Natural killer cell (primary cell): ENCODE measurements around the gene LYPD6. TPM values are rescaled to one million over a fixed set of nuclear protein-coding genes. Genes with fewer than 3 reads are reported as not detected.

Source experiments
- ATAC-seq, 3 donors: fragments of 150-1000 bp in 2 of 3; fragments of 200-7000 bp in 1 of 3; cut with Tn5 transposase; 1 replicate in 1 of 3; 2 replicates in 2 of 3; pipeline ENCODE4 v1.10.0; 2021; ENCODE audit warnings: mild to moderate bottlenecking in 2 of 3, moderate library complexity in 2 of 3
- DNase-seq, 2 donors: peaks; one replicate each; pipeline versions ENCODE4 v3.0.0 to v3.0.0-alpha.2; 2013 to 2021; ENCODE audit warnings: mixed read lengths in 1 of 2
- H3K27ac ChIP-seq: one replicate; pipeline ENCODE4 v1.5.1; 2013; ENCODE audit warnings: mild to moderate bottlenecking, low read length
- H3K27me3 ChIP-seq: one replicate; pipeline ENCODE4 v1.6.1; 2013; ENCODE audit warnings: low read length; ENCODE audit not compliant: control insufficient read depth, insufficient read depth
- H3K36me3 ChIP-seq: one replicate; pipeline ENCODE4 v1.6.1; 2013; ENCODE audit warnings: low read length; ENCODE audit not compliant: control insufficient read depth, insufficient read depth
- H3K4me1 ChIP-seq: one replicate; pipeline ENCODE4 v1.6.1; 2013; ENCODE audit warnings: low read length; ENCODE audit not compliant: control insufficient read depth, insufficient read depth
- H3K4me3 ChIP-seq: one replicate; pipeline ENCODE4 v1.5.1; 2013; ENCODE audit warnings: low read length
- H3K9me3 ChIP-seq: one replicate; pipeline ENCODE4 v1.6.1; 2013; ENCODE audit warnings: low read length; ENCODE audit not compliant: control insufficient read depth, insufficient read depth
- H3K27ac Mint-ChIP-seq, 2 donors: one replicate each; pipeline ENCODE4 v1.8.0; 2022; ENCODE audit warnings: mild to moderate bottlenecking in 2 of 2, mixed read lengths in 2 of 2, moderate library complexity in 1 of 2
- H3K27me3 Mint-ChIP-seq, 2 donors: one replicate each; pipeline ENCODE4 v1.8.0; 2022; ENCODE audit warnings: low read depth in 2 of 2, mixed read lengths in 2 of 2
- H3K36me3 Mint-ChIP-seq: one replicate; pipeline ENCODE4 v1.8.0; 2022; ENCODE audit warnings: mixed read lengths
- H3K4me1 Mint-ChIP-seq, 2 donors: one replicate each; pipeline ENCODE4 v1.8.0; 2022; ENCODE audit warnings: mixed read lengths in 2 of 2
- H3K4me3 Mint-ChIP-seq: one replicate; pipeline ENCODE4 v1.8.0; 2022; ENCODE audit warnings: mild to moderate bottlenecking, moderate library complexity, mixed read lengths
- H3K9me3 Mint-ChIP-seq, 2 donors: one replicate each; pipeline ENCODE4 v1.8.0; 2022; ENCODE audit warnings: mixed read lengths in 2 of 2
- CTCF ChIP-seq: fragments of 200-600 bp; IDR thresholded peaks from one replicate; pipeline ENCODE4 v1.8.0; 2022; ENCODE audit warnings: antibody characterized with exemption
- WGBS: methylation state at CpG from one replicate; pipeline ENCODE4 v1.1.7; 2013; ENCODE audit warnings: missing lambda C conversion rate; ENCODE audit not compliant: insufficient coverage; 5-methylcytosine and 5-hydroxymethylcytosine counted together
- intact Hi-C: fragments of 100-400 bp; cut with micrococcal nuclease; formaldehyde crosslinking; loops from one replicate; pipeline ENCODE4 v1.14.2; 2022
- total RNA-seq, 4 donors: library from RNA; stranded (reverse); fragments of 120-200 nt in 1 of 4; gene quantifications; one replicate each; pipeline versions ENCODE4 v1.2.3 to v1.2.4, GENCODE V29; 2013 to 2022

LYPD6 gene
- total RNA-seq, 3 donors from 2014 or later (not counting 1 experiment from before 2014, with no cell fraction given): not detected

- Histone ChIP-seq H3K4me3 (no peak overlapping the region), H3K9me3 (no peaks in the 10 kb centered on the region), H3K36me3 (no peaks in the 10 kb centered on the region), H3K4me1 (no peaks in the 10 kb centered on the region), H3K27ac (no peak overlapping the region), H3K27me3 (peaks cover 2% of the 10 kb centered on the region)
- no peak overlapping the region for H3K4me3 Mint-ChIP-seq
- H3K36me3 Mint-ChIP-seq: no peaks in the 10 kb centered on the region
- H3K9me3 Mint-ChIP-seq: peaks cover 0 to 6% of the 10 kb centered on the region in 2 donors
- H3K27me3 Mint-ChIP-seq: no peaks in the 10 kb centered on the region
- TF ChIP-seq CTCF: no peak
- intact Hi-C loops: no loop called here
- WGBS: 86% methylated on average over 1 of the region's 2 CpGs
- no peaks in the 10 kb centered on the region for H3K4me1 Mint-ChIP-seq
- ATAC-seq: no peak
- no peak for DNase-seq
- H3K27ac Mint-ChIP-seq: no peak overlapping the region
These were observed 64.5 kb downstream of the LYPD6 start for GRCh38 chr2:149394864-149395263.

- ATAC-seq: no peak
- Histone ChIP-seq H3K36me3 (no peaks in the 10 kb centered on the region), H3K4me1 (no peaks in the 10 kb centered on the region), H3K27me3 (peaks cover 2% of the 10 kb centered on the region), H3K27ac (no peak overlapping the region), H3K9me3 (no peaks in the 10 kb centered on the region), H3K4me3 (no peak overlapping the region)
- WGBS: 89% methylated on average over 12 of the region's 13 CpGs
- intact Hi-C loops: no loop called here
- Mint-ChIP-seq H3K4me3 (no peak overlapping the region), H3K4me1 (no peaks in the 10 kb centered on the region), H3K36me3 (no peaks in the 10 kb centered on the region), H3K9me3 (peaks cover 0 to 2% of the 10 kb centered on the region in 2 donors), H3K27ac (no peak overlapping the region), H3K27me3 (no peaks in the 10 kb centered on the region)
- DNase-seq: no peak
- TF ChIP-seq CTCF: no peak
These were observed 69.7 kb downstream of the LYPD6 start for GRCh38 chr2:149399934-149400615.

- Histone ChIP-seq H3K27ac (no peak overlapping the region), H3K4me1 (no peaks in the 10 kb centered on the region), H3K36me3 (no peaks in the 10 kb centered on the region), H3K27me3 (peaks cover 2% of the 10 kb centered on the region), H3K9me3 (no peaks in the 10 kb centered on the region), H3K4me3 (no peak overlapping the region)
- no peak for TF ChIP-seq CTCF
- no peak for ATAC-seq
- Mint-ChIP-seq H3K36me3 (no peaks in the 10 kb centered on the region), H3K27me3 (no peaks in the 10 kb centered on the region), H3K27ac (no peak overlapping the region), H3K4me3 (no peak overlapping the region), H3K4me1 (no peaks in the 10 kb centered on the region), H3K9me3 (peaks cover 0 to 2% of the 10 kb centered on the region in 2 donors)
- intact Hi-C loops: no loop called here
- DNase-seq: no peak
- 83% methylated on average over 1 of the region's 2 CpGs for WGBS
These were observed 70.6 kb downstream of the LYPD6 start for GRCh38 chr2:149400997-149401396.

- H3K9me3 Mint-ChIP-seq: peaks cover 0 to 3% of the 10 kb centered on the region in 2 donors
- Histone ChIP-seq H3K27ac (no peak overlapping the region), H3K9me3 (no peaks in the 10 kb centered on the region), H3K36me3 (no peaks in the 10 kb centered on the region), H3K4me1 (no peaks in the 10 kb centered on the region), H3K27me3 (no peaks in the 10 kb centered on the region), H3K4me3 (no peak overlapping the region)
- no peaks in the 10 kb centered on the region for H3K4me1 Mint-ChIP-seq
- H3K27me3 Mint-ChIP-seq: no peaks in the 10 kb centered on the region
- WGBS: 65% methylated on average over 3 of the region's 3 CpGs
- H3K27ac Mint-ChIP-seq: no peak overlapping the region
- no peaks in the 10 kb centered on the region for H3K36me3 Mint-ChIP-seq
- TF ChIP-seq CTCF: no peak
- H3K4me3 Mint-ChIP-seq: no peak overlapping the region
- intact Hi-C loops: no loop called here
- ATAC-seq: no peak
- no peak for DNase-seq
These were observed 79.1 kb downstream of the LYPD6 start for GRCh38 chr2:149409506-149409905.
